Activated naive CD8-positive, alpha-beta T cell (primary cell): ENCODE results near the gene EVI5L.

Source experiments
- H3K27ac Mint-ChIP-seq: one replicate; pipeline ENCODE4 v1.8.0; 2021; ENCODE audit warnings: mixed read lengths
- H3K27me3 Mint-ChIP-seq: one replicate; pipeline ENCODE4 v1.8.0; 2021; ENCODE audit warnings: mixed read lengths
- H3K36me3 Mint-ChIP-seq: one replicate; pipeline ENCODE4 v1.8.0; 2021; ENCODE audit warnings: mixed read lengths
- H3K4me1 Mint-ChIP-seq: one replicate; pipeline ENCODE4 v1.8.0; 2021; ENCODE audit warnings: low read depth, mixed read lengths
- H3K4me3 Mint-ChIP-seq: one replicate; pipeline ENCODE4 v1.8.0; 2021; ENCODE audit warnings: mild to moderate bottlenecking, mixed read lengths
- H3K9me3 Mint-ChIP-seq: one replicate; pipeline ENCODE4 v1.8.0; 2021; ENCODE audit warnings: low read depth, mixed read lengths

The EVI5L gene

DNA sequence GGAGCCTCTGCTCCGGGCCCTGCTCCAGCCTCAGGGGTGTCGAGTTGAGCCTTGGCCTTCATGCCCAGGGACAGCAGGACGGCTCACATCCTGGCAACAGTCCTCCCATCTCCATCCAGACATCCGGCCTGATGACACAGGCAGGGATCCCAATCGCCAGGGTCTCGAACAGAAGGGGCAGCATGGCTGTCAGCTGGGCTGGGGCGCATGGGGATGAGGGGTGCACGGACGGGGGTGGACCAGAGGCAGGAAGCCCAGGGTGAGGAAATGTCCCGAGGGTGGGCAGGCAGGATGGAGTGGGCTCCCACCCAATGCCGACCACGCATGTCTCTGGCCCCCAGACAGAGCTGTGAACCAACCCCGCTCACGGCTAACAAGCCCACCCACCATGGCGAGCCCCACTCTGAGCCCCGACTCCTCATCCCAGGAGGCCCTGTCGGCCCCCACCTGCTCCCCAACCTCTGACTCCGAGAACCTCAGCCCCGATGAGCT, 16.2 kb downstream of the EVI5L start:
- Mint-ChIP-seq H3K27me3 (no peaks in the 10 kb centered on the region), H3K4me3 (no peak overlapping the region), H3K27ac (no peak overlapping the region), H3K9me3 (no peaks in the 10 kb centered on the region), H3K4me1 (no peaks in the 10 kb centered on the region), H3K36me3 (no peaks in the 10 kb centered on the region)

DNA sequence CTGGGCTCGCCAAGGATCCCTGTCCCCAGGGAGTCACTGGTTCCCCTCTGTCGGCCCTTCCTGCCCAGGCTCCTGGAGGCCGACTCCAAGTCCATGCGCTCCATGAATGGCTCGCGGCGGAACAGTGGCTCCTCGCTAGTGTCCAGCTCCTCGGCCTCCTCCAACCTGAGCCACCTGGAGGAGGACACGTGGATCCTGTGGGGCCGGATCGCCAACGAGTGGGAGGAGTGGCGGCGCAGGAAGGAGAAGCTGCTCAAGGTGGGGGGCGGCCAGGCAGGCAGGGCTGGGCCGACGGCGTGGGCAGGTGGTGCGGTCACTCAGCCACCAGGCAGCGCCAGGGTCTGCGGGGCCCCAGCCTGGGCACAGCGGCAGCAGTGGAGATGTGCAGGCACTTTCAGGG, 17.6 kb downstream of the EVI5L start:
- Mint-ChIP-seq H3K36me3 (no peaks in the 10 kb centered on the region), H3K4me1 (no peaks in the 10 kb centered on the region), H3K27me3 (no peaks in the 10 kb centered on the region), H3K4me3 (no peak overlapping the region), H3K27ac (no peak overlapping the region), H3K9me3 (no peaks in the 10 kb centered on the region)

DNA sequence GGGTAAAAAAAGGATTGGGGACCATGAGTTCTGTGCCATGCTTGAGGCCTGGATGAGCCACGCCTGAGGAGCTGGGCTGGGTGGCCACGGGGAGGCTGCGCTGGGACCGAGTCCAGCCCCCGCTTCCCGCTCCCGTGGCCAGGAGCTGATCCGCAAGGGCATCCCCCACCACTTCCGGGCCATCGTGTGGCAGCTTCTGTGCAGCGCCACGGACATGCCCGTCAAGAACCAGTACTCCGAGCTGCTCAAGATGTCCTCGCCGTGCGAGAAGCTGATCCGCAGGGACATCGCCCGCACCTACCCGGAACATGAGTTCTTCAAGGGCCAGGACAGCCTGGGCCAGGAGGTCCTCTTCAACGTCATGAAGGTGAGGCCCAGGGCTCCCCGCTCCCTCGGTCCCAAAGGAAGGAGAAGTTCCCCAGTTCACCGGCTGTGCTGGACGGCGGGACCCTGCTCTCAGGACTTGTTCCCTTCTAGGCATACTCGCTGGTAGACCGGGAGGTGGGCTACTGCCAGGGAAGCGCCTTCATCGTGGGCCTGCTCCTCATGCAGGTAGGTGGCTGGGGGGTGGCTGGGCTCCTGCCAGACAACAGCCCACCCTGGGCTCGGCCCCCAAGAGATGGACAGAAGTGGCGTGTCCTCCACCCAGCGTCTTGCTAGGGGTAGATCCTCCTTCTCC, 18.9 kb downstream of the EVI5L start:
- Mint-ChIP-seq H3K36me3 (no peaks in the 10 kb centered on the region), H3K4me1 (peaks cover 3% of the 10 kb centered on the region), H3K27me3 (no peaks in the 10 kb centered on the region), H3K9me3 (no peaks in the 10 kb centered on the region), H3K27ac (no peak overlapping the region), H3K4me3 (no peak overlapping the region)

DNA sequence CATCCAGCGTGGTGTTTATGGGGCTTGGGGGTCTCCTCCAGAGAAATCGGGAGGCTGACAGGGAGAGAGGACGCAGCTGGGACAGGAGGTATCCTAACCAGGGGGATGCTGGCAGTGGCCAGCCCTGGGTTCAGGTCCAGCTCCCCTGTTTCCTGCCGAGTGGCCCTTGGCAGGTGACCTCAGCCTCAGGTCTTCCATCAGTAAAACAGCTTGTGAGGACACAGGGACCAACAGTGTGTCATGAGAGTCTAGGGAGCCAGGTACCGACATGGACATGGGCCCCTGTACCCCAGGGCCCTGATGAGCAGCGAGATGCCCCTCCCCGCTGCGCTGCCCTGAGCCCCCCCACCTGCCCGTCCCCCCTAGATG, 19.6 kb downstream of the EVI5L start:
- H3K4me3 Mint-ChIP-seq = no peak overlapping the region
- no peaks in the 10 kb centered on the region for H3K27me3 Mint-ChIP-seq
- no peaks in the 10 kb centered on the region for H3K9me3 Mint-ChIP-seq
- peaks cover 3% of the 10 kb centered on the region for H3K4me1 Mint-ChIP-seq
- H3K36me3 Mint-ChIP-seq = no peaks in the 10 kb centered on the region
- no peak overlapping the region for H3K27ac Mint-ChIP-seq

DNA sequence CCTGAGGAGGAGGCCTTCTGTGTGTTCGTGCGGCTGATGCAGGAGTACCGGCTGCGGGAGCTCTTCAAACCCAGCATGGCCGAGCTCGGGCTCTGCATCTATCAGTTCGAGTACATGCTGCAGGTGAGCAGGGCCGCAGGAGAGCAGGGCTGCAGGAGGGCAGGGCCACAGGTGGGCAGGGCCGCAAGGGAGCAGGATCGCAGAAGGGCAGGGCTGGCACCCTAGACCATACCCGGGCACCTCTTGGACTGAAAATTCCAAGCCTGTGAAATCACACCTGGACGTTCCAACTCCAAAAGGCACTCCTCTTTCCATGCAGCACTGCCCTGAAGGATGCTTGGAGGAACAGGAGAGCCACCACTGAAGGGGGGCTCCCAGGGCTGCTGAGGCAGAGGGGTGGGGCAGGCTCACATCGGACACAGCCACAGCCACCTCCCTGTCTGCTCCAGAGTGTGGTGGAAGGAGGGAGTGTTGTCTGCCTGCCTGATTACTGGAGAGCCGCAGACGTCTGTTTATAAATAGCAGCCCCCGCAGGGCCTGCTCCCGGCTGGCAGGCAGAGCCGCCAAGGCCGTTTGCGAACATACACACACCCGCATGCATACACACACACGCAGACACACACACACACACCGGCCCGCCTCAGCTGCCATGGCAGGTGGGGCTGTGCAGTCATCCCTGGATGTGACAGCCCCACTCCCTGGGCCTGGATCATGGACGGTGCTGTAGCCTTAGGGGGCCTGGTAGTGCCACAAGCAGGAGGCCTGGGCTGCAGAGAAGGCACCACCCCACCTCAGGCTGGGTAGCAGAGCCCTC, 20.2 kb downstream of the EVI5L start:
- Mint-ChIP-seq H3K4me3 (no peak overlapping the region), H3K27me3 (no peaks in the 10 kb centered on the region), H3K27ac (no peak overlapping the region), H3K36me3 (no peaks in the 10 kb centered on the region), H3K9me3 (no peaks in the 10 kb centered on the region), H3K4me1 (peaks cover 3% of the 10 kb centered on the region)

DNA sequence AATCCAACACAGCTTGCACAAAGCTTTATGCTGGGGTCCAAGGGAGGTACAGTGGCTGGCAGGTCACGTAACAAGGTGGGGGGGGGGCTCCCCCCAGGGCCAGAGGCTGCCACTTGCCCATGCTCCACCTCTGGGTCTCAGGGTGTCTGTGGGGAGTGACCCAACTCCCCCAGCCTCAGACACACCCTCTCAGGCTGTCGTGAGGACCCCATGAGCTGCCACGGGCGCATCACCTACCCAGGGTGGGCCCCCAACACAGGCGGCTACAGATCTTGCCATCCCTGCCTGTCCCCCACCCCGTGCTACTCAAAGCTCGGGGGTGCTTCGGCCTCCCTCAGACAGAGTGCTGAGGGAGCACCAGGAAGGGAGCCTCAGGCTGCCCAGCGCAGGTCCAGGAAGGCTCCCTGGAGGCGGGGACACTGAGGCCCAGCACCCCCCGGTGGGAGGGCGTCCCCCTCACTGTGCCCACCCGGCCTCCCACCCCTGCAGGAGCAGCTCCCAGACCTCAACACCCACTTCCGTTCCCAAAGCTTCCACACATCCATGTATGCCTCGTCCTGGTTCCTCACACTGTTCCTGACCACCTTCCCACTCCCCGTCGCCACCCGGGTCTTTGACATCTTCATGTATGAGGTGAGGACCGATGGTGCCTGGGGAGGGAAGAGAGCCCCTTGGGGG, 21.1 kb downstream of the EVI5L start:
- peaks cover 3% of the 10 kb centered on the region for H3K4me1 Mint-ChIP-seq
- no peaks in the 10 kb centered on the region for H3K36me3 Mint-ChIP-seq
- no peaks in the 10 kb centered on the region for H3K27me3 Mint-ChIP-seq
- H3K9me3 Mint-ChIP-seq = no peaks in the 10 kb centered on the region
- H3K27ac Mint-ChIP-seq = no peak overlapping the region
- no peak overlapping the region for H3K4me3 Mint-ChIP-seq

DNA sequence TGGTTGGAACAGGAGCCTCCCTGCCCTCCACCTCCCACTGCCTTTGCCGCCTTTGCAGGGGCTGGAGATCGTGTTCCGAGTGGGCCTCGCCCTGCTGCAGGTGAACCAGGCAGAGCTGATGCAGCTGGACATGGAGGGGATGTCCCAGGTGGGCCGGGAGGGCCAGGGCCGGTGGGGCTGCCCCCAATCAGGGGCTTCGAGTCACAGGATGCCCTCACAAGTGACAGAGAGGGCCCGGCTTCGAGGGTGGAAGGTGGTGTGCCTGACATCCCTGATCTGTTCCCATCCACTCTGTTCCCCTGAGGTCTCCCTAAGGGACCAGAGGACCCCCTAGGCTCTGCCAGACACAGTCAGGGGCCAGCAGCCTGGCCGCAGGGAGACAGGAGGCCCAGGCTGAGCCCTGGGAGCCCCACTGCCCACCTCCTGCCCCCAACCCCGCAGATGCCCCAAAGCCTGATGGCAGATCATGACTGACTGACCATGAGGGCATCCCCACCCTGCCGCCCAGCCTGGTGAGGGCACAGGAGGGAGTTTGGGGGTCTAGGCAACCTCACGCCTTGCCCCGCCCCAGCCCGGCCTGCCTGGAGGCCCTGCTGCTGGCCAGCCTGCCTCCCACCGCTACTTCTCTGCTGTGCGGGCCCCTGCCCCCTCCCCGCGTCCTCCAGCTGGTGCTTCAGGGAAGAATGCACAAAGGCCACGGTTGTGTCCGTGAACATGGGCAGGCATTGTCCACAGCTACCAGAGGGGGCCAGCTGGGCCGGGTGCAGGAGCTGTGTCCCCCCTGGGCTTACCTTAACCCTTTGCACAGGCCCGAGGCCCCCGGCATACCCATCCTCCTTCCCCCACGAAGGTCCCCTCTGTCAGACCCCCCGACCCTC, 21.8 kb downstream of the EVI5L start:
- Mint-ChIP-seq H3K9me3 (no peaks in the 10 kb centered on the region), H3K4me3 (no peak overlapping the region), H3K27me3 (no peaks in the 10 kb centered on the region), H3K36me3 (no peaks in the 10 kb centered on the region), H3K4me1 (peaks cover 3% of the 10 kb centered on the region), H3K27ac (no peak overlapping the region)

DNA sequence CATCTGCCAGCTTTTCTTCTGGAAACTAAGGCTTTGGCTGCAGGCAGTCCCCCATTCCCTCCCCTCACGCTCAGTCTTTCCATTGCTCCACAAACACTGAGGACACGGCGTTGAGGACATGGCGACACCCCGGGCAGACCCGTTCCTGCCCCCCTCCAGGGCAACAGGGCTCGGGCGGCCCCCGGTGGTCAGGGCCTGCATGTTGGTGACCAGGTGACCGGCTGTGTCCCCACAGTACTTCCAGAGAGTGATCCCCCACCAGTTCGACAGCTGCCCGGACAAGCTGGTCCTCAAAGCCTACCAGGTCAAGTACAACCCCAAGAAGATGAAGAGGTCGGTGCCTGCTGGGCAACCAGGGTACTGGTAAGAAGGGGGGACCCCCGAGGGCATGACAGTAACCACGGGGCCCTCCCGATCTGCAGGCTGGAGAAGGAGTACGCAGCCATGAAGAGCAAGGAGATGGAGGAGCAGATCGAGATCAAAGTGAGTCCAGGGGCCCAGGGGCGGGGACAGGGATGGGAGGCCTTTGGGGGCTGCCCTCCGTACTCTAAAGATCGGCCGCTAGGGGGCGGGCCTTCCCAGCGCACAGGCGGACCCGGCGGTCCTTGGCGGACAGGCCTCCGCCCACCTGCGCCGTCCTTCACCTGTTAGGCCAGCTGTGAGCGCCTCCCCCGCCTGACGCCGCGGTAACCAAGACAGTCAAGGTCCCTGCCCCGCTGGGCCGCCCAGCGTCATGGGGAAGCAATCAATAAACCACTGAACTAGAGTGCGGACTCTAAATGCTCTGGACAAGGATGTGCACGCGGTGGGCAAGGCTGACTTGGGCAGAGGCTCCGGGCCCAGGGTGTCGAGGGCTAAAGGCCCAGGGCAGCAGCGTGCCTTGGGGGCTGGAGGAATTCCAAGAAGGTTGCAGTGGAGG, 23.1 kb downstream of the EVI5L start:
- Mint-ChIP-seq H3K36me3 (no peaks in the 10 kb centered on the region), H3K27ac (no peak overlapping the region), H3K27me3 (no peaks in the 10 kb centered on the region), H3K4me3 (no peak overlapping the region), H3K4me1 (peaks cover 3% of the 10 kb centered on the region), H3K9me3 (no peaks in the 10 kb centered on the region)

DNA sequence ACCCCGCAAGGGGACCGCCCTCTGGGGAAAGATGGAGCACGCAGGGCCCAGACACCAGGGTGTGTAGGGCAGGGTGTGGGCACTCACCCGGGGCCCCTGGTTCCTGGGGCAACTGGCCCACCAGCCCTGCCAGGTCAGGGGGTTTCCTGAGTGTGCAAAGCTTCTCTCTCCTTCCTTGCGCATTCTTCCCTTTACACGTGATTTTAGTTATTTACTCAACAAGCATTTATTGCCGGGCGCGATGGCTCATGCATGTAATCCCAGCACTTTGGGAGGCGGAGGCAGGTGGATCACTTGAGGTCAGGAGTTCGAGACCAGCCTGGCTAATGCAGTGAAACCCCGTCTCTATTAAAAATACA, 23.7 kb downstream of the EVI5L start:
- no peaks in the 10 kb centered on the region for H3K9me3 Mint-ChIP-seq
- peaks cover 3% of the 10 kb centered on the region for H3K4me1 Mint-ChIP-seq
- no peak overlapping the region for H3K4me3 Mint-ChIP-seq
- no peak overlapping the region for H3K27ac Mint-ChIP-seq
- H3K27me3 Mint-ChIP-seq = no peaks in the 10 kb centered on the region
- no peaks in the 10 kb centered on the region for H3K36me3 Mint-ChIP-seq

DNA sequence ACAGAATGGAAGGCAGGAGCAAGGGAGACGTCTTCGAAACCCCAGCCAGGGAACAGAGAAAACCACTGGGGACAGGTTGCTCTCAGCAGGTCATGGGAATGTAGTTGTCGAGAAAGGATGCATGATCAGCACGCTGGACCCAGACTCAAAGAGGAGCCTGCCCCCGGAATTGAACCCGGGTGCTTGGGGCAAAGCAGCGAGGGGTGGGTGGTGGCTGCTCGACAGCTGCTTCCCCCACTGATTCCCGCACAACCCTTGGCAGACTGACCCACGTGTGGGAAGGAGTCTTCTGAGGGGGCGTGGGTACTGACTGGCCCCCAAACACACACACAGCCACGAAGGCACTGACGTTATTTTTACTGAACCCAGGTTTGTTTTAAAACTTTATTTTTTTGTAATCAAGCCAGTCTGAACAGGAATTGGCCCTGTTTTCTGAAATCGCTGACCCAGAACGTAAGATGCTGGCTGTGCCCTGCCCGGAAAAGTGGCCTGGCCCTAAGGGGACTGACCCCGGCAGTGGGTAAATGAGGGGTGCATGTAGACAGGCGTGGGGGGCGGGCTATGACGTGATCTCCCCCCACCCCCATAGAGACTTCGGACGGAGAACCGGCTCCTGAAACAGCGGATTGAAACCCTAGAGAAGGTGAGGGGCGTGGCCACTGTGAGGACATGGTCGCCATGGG, 25.5 kb downstream of the EVI5L start:
- no peaks in the 10 kb centered on the region for H3K9me3 Mint-ChIP-seq
- H3K4me3 Mint-ChIP-seq = no peak overlapping the region
- H3K4me1 Mint-ChIP-seq = peaks cover 3% of the 10 kb centered on the region
- no peak overlapping the region for H3K27ac Mint-ChIP-seq
- H3K27me3 Mint-ChIP-seq = no peaks in the 10 kb centered on the region
- H3K36me3 Mint-ChIP-seq = no peaks in the 10 kb centered on the region

DNA sequence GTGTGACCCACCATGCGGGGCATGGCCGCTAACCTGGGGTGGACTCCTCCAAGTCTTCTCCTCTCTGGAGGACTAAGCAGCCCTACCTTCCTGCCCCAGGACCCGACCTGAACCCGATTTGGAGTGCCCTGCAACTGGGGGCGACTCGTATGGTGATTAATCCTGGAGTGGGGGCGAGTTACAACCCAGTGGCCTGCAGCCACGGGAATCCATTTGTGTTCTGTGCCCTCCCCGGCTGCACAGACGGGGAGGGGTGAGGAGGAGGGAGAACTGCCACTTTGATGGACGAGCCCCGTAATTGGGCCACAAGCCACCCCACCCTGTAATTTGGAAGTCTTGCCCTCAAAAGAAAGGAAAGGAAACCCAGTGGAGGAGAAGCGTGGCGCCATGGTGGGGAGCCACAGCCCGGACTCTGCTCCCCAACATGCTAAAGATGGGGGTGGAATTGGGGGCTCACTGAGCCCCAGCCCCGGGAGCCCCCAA, 26.1 kb downstream of the EVI5L start:
- Mint-ChIP-seq H3K27me3 (no peaks in the 10 kb centered on the region), H3K4me3 (no peak overlapping the region), H3K9me3 (no peaks in the 10 kb centered on the region), H3K36me3 (no peaks in the 10 kb centered on the region), H3K27ac (no peak overlapping the region), H3K4me1 (peaks cover 3% of the 10 kb centered on the region)

DNA sequence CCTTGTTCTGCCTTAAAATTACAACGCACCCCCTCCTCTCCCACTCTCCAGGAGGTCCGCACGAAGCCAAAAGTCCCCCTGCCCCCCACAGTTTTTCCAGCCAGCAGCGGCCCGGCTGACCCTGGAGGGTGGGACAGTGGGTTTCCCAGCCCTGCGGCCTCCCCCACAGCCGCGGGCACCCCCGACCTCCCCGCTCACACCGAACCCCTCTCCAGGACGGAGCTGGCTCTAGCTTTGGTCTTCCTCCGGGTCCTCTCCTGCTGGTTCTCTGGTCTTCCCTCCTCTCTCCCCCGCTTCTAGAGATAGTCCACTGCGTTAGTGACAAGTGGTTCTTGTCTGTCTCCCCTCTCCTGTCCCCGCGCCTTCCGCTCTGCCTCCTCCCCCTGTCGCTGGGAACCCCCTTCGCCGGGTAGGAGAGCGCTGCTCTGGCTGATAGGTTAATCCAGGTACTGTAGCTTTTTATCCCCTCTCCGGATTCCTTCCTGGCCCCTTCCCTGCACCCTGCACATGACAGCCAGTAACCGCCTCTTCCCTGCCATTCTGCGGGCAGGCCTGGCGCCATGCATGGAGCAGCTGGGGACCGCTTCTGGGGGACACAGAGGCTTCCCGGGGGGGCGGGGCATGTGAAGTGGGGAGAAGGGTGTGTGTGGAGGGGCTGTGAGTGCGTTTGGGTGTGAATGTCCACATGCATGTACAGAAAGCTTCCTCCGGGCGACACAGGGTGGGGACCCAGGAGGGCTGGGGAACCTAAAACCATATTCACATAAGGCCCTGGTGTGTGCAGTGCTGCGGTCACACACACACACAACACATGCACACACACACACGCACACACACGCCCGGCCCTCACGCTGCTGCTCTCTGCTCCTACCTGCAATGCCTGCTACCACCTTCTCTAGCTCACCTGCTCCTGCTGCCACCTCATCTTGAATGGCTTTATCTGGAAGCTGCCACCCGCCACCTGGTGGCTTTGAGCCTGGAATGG, 27.0 kb downstream of the EVI5L start:
- Mint-ChIP-seq H3K4me3 (no peak overlapping the region), H3K9me3 (no peaks in the 10 kb centered on the region), H3K27ac (no peak overlapping the region), H3K36me3 (no peaks in the 10 kb centered on the region), H3K27me3 (no peaks in the 10 kb centered on the region), H3K4me1 (peaks cover 9% of the 10 kb centered on the region)
